GM19397 (cell line): ENCODE results near the gene C1orf74.

Experiments
- ATAC-seq: cut with Tn5 transposase; IDR thresholded peaks from one replicate; pipeline ENCODE4 v1.9.1; 2021; ENCODE audit warnings: mild to moderate bottlenecking, moderate library complexity; ENCODE audit not compliant: unreplicated experiment

The C1orf74 gene

DNA sequence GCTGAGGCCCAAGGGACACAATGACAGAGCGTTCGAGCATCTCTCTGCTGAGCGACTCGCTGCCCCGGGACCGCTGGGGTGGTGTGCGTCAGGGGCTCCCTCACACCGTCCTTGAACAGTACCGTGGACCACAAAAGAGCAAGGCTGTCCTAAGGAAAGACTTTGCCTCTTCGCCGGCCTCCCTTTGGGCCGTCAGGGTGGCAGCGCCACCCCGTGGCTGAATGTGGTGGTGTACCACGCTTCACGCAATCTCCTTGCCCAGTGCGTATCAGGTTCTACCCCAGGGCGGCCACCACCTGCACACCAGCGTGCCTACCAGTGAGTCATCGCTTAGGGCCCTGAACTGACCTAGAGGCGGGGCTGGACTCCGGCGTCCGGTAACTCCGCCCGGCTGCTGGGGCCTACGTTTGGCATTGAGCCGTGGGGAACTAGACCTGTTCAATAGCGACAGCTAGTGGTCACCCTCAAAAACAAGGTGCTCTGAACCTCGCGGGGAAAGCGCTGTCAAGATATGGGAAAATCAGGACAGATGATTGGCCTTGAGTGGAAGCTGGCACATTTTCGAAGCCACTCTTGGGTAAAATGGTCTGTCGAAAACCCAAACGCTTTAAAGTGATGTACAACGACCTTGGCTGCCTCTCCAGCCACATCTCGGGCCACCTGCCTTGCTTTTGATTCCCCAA lies 36.6 kb downstream of the C1orf74 start:
- ATAC-seq, result peak; percentile 78

DNA sequence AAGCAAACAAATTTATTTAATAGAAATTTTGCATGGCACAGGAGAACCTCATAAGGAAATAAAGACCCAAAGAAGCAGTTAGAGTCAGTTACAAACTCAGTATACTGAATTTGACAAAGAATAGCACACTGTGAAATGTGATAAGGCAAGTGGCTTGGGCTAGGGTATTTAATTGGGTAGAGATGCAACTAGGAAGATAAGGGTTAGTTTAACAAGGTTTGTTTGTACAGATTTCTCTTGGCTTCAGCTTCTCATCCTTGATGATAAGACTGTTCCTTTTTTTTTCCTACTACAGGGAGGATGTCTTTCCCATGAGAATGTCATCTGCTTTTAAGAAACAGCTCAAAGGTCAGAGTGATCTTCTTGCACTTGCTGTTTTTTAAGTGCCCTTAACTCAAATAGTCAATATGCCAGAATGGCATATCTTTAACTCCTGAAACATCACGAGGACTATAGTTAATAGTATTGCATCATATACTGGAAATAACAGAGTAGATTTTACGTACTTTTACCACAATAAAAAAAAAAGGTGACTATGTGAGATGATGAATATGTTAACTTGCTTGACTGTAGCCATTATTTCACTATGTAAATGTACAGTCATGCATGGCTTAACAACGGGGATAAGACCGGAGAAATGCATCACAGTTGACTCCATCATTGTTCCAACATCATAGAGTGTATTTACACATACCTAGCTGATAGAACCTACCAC lies 37.8 kb downstream of the C1orf74 start:
- no peak for ATAC-seq

DNA sequence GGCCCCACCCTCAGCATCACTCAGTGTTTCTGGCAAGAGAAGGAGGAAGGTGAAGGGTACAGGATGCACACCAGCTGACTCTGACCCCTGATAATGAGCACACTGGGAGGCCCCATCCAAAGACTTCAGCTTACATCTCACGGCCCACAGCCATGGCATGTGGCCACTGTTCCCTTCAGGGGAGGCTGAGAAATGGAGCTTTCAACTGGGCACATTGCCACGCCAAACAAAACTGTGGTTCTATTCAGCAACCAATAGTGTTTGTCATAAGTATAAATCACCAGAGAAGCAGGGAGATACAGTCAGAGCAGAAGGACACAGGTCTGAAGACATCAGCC lies 41.2 kb downstream of the C1orf74 start:
- no peak for ATAC-seq

DNA sequence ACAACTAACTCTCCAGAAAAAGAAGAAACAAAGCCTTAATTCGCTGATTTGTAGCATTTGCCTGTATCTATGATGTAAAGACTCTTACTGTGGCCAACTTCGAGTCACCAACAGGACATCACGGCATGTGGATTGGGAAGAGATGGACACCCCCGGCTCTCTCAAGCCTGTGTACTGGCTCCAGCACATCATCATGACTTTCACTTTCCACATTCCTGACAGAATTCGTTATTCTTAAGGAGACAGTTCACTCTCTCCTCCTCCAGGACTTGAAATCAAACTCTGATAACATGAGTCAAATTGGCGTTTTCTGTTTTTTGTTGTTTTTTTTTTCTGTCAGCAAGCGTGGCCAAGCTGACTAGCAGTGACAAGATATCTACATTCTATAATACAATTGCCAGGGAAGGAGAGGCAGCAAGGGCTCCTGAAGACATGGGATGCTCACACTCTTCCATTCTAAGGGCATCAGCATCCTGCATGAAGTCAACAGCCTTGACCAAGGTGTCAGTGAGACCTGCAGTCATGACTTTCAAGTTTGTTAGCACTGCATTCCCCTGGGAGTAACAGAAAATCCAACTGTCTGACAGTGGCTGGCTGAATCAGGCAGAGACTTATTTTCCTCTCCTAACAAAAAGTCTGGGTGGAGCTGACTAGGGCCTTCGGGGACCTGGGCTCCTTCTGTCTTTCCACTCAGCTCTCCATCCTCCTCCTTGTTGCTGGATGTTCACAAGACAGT lies 41.8 kb downstream of the C1orf74 start:
- no peak for ATAC-seq

DNA sequence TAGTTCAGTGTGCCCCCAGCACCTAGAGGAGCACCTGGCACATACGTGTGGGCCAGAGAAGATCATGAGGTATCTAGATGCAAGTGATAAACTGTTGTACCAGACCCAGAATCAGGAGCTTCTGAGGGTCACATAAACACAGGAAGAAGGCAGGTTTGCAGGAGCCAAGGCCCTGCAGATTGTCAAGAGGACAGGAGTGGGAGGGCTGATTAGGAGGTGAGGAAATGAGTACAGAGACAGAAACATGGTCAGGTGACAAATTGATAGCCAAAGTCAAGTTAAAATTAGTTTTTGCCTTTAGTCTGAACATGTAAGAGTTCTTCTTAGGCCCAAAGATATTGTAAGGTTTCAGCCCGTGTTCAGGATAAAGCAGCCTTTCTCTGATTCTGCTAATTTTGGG lies 42.5 kb downstream of the C1orf74 start:
- ATAC-seq, result no peak

DNA sequence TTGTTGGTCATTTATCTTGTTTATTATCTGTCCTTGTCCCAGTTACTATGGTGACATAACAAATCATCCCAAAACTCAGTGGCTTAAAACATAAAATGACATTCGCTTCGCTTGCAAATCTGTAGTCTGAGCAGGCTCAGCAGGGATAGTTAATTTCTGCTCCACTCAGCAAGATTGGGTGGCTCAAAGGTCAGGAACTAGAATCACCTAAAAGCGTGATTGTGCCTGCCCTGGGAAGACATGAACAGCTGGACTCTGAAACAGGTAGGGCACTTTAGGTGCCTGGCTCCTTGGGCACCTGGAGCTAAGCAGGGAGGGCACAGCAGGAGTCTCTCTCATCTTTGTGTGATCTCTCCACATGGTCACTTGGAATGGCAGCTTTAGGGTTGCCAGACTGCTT lies 43.2 kb downstream of the C1orf74 start:
- ATAC-seq, result no peak

DNA sequence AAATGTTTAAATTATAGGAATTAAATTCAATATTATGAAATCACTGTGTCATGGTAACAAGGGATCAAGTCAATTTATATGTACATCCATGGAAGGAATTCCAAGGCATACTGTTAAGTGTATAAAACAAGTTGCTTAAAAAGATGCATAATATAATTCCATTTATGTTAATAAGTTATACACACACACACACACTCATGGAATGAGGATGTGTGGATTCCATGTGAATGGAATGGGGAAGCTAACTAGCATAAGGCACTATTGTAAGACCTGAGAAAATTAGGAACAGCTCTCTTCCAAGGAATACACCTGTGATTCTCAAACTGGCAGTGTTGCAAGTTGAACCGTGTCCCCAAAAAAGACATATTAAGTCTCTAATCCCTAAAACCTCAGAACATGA lies 46.1 kb downstream of the C1orf74 start:
- no peak for ATAC-seq

DNA sequence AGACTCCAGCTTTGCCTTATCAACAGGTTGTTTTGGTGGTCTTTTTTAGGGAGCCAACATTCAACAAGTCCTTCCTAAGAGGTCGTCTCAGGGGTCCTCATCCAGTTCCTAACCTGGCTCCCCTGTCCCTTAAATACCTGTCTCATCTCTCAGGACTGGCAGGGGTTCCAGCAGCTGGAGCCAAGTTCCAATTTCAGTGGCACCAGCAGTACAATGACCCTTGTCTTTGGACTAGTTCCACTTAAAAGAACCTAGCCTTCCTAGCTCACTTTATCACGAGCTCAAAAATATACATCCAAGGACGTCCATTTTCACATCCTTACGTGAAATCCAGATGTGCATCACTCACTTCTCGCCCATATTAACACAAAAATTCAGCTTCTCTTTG lies 47.2 kb downstream of the C1orf74 start:
- ATAC-seq, result no peak

DNA sequence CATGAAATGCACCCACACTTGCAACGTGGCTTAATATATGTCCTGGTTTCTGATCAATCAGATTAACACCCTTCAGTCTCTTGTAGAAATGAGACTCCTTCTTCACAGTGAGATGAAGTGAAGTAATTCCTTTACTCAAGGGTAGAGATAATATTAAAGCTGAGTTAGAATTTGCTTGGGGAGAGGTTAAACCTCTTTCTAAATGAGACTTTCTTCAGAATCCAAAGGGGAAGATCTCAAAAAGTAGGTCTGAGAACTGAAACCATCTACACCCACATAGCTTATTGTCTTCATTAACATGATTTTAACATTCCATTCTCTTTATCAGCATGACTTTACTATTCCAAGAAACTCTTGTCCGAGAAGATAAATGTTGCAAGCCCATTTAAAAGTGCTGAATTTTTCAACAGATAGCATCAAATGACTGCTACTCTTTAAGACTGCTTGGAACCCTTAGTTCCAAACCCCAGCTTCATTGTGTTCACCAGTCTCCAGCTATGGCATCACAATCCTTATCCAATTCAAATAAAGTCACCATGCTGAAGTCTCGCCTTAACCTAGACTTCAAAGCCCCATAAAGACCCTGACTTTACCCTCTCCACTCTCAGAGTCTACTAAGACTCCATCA lies 47.8 kb downstream of the C1orf74 start:
- ATAC-seq, result no peak

DNA sequence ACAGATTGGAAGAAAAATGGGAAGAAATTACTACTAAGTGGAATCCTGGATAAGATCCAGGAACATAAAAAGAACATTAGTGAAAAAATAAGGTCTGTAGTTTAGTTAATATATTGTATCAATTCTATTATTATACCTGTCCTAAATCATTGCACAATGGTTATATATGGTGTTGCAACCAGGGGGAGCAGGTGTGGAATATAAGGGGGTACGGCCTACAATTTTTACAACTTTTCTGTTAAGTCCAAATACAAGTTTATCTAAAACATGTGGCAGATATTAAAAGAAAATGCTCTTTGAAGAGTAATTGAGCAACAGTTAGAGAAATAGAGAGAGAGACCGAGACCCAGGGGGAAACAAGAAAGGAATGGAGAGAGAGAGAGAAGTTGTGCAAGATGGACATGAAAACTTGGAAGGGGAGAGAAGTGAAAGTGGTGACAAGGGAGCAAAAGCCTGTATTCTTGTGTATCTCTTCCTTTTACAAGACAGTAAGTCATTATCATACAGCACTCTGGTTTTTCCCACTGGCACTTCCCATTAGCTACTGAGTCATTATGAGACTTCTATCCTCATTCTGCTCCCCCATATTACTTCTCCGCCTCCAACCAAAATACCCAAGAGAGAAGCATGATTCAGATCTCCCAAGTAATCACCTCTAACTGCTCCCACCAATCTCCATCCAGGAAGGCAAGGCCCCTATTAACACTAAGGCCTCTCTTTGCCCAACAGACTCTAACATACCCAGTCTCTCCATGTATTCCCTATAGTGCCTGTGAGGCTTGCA lies 50.8 kb downstream of the C1orf74 start:
- ATAC-seq, result no peak

DNA sequence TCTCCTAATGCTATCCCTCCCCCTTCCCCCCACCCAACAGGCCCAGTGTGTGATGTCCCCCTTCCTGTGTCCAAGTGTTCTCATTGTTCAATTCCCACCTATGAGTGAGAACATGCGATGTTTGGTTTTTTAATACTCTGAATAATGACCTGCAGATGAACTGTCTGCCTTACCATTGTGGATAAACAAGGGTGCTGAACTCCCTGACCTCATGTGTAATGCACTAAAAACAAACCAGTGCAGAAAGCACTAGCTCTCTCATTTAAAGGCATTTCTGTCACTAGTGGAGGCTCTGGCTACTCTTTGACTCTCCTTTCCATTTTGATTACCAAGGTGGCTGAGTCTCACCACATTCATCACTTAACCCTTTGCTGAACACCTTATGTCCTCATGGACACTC lies 51.6 kb downstream of the C1orf74 start:
- no peak for ATAC-seq

DNA sequence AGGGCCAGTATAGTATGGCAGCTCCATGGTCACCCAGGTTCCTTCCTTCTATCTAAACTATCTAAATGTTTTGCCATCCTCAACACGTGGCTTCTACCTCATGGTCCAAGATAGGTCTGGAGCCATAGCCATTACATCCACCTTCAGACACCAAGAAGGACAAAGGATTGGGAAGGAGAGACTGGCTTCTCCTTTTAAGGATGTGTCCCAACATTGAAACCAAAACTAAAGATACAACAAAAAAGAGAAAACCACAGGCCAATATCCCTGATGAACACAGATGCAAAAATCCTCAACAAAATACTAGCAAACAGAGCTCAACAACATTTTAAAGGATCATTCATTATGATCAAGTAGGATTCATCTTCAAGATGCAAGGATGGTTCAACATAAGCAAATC lies 54.9 kb downstream of the C1orf74 start:
- no peak for ATAC-seq
